KBM-7 (cell line): Measurements from ENCODE around the gene SERGEF.

Experiments used
- DNase-seq: peaks from one replicate; pipeline ENCODE4 v3.0.0-alpha.2; 2015
- in situ Hi-C: fragments of 300-500 bp; cut with MboI; formaldehyde crosslinking; loops from 2 replicates; pipeline ENCODE4 v1.14.3; 2020; ENCODE audit warnings: low sequenced_read_pairs, low pct_unique_long_range_greater_than_20kb, mixed read lengths

The SERGEF gene

GRCh38 chr11:17767914-17768313 lies 244.9 kb downstream of the SERGEF start:
- in situ Hi-C loops: no loop called here
- no peak for DNase-seq

- in situ Hi-C loops: no loop called here
- DNase-seq: no peak
These were observed 245.5 kb downstream of the SERGEF start for GRCh38 chr11:17767301-17767885.

- no peak for DNase-seq
- in situ Hi-C loops: no loop called here
These were observed 246.3 kb downstream of the SERGEF start for GRCh38 chr11:17766590-17766989.

- DNase-seq: no peak
- in situ Hi-C loops: no loop called here
These were observed 246.8 kb downstream of the SERGEF start for GRCh38 chr11:17766073-17766359.

GRCh38 chr11:17765356-17766072 lies 247.3 kb downstream of the SERGEF start:
- DNase-seq: no peak
- in situ Hi-C loops: no loop called here

- in situ Hi-C loops: no loop called here
These were observed 248.2 kb downstream of the SERGEF start for GRCh38 chr11:17764446-17765218.

GRCh38 chr11:17763703-17764102 lies 249.1 kb downstream of the SERGEF start:
- no peak for DNase-seq
- in situ Hi-C loops: no loop called here

More at GRCh38 chr11:17764446-17765218, 248.2 kb downstream of the SERGEF start:
- no peak for DNase-seq

- no peak for DNase-seq
These were observed 249.6 kb downstream of the SERGEF start for GRCh38 chr11:17763244-17763643.

GRCh38 chr11:17762309-17762974 lies 250.4 kb downstream of the SERGEF start:
- no peak for DNase-seq
- in situ Hi-C loops: no loop called here

More at GRCh38 chr11:17763244-17763643, 249.6 kb downstream of the SERGEF start:
- in situ Hi-C loops: no loop called here

GRCh38 chr11:17760102-17761029 lies 252.5 kb downstream of the SERGEF start:
- in situ Hi-C loops: no loop called here
- peak; percentile 66 for DNase-seq

GRCh38 chr11:17755891-17756290 lies 257.0 kb downstream of the SERGEF start:
- DNase-seq: no peak
- in situ Hi-C loops: no loop called here

GRCh38 chr11:17753641-17754040 lies 259.2 kb downstream of the SERGEF start:
- in situ Hi-C loops: no loop called here

GRCh38 chr11:17753153-17753552 lies 259.7 kb downstream of the SERGEF start:
- in situ Hi-C loops: no loop called here
- no peak for DNase-seq

More at GRCh38 chr11:17753641-17754040, 259.2 kb downstream of the SERGEF start:
- DNase-seq: no peak

GRCh38 chr11:17752144-17752543 lies 260.7 kb downstream of the SERGEF start:
- in situ Hi-C loops: no loop called here
- DNase-seq: no peak

GRCh38 chr11:17751558-17751957 lies 261.3 kb downstream of the SERGEF start:
- DNase-seq: no peak
- in situ Hi-C loops: no loop called here

- in situ Hi-C loops: no loop called here
- no peak for DNase-seq
These were observed 262.1 kb downstream of the SERGEF start for GRCh38 chr11:17750801-17751165.

- in situ Hi-C loops: no loop called here
- DNase-seq: no peak
These were observed 262.6 kb downstream of the SERGEF start for GRCh38 chr11:17750013-17750800.
